ENCODE measurements around the gene RAI1. TPM values are rescaled to one million over a fixed set of nuclear protein-coding genes. Genes with fewer than 3 reads are reported as not detected.
"Not testable (repeated sequence)": the region's sequence is repeated elsewhere in the genome, so short reads cannot be mapped to it uniquely, and the experiment has no call there.

RAI1 gene
- total RNA-seq, 1 experiment from 2014 or later = 8.8 TPM

GRCh38 chr17:17663160-17664063 is 17.8 kb upstream of the RAI1 start:
- DNase-seq (ENCODE audit: low spot score) = peak; percentile 94

GRCh38 chr17:17664064-17664452 is 17.2 kb upstream of the RAI1 start:
- DNase-seq (ENCODE audit: low spot score) = no peak

- DNase-seq (ENCODE audit: low spot score) = no peak
Observed at GRCh38 chr17:17665255-17665654, 16.0 kb upstream of the RAI1 start.

DNA sequence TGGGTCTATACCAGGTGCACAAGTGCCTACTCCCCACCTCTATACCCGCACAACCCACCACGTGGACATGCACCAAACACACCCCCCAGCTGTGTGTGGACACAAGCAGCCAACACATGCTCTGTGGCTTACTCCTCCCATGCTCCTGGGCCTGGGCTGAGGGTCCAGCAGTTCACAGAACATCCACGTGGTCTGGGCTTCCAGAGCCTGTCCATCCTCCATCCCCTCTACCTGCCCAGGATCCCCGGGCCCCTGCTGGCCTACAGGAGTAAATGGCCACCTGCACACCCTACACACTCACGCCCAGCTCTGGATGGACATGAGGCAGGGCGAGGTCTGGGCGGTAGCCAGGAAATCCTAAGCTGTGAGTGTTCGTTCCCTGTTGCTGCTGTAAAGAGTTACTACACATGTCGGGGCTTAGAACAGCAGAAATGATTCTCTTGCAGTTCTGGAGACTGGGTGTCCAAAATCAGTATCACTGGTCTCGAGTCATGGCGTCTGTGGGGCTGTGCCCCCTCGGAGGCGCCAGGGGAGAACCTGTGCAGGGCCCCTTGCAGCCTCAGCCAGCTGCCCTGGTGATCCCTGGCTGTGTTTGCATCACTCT is 15.0 kb upstream of the RAI1 start:
- peak; percentile 75 for DNase-seq (ENCODE audit: low spot score)

DNA sequence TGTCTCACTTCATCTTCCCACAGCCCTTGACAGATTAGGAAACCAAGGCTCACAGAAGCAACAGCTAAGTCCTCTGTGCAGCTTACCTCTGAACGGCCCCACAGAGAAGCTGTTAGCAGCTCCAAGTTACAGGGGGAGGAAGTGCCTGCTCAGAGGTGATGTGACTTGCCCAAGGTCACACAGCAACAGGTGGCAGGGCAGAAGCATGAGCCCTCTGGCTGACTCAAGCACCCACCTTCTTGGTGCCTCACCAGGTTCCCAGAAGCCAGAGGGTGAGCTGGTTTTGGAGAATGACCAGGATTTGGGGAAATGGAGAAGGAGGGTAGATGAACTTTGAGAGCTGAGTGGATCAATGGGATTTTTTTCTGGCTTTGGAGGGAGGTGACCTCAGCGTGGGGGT is 14.0 kb upstream of the RAI1 start:
- DNase-seq (ENCODE audit: low spot score) = no peak

DNA sequence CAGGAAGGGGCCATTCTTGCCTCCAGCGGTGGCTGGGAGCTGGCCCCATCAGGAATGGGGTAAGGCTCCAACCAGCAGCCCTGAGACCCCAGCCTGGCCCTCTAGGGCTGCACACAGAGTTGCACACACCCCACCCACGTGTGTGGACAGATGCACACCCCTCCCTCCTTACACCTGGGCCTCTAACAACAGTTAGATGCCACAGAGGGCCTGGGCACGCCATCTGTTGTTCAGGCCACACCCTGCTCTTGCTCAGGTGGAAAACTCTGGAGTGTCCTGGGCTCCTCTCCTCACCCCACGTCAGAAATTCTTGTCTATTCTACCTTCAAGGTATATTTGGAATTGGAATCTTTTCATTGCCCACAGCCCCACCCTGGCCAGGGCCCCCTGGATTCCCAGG is 13.3 kb upstream of the RAI1 start:
- DNase-seq (ENCODE audit: low spot score) = no peak

- DNase-seq (ENCODE audit: low spot score) = no peak
Observed at GRCh38 chr17:17668358-17668757, 12.9 kb upstream of the RAI1 start.

- DNase-seq (ENCODE audit: low spot score) = peak; percentile 27
Observed at GRCh38 chr17:17668775-17669579, 12.3 kb upstream of the RAI1 start.

DNA sequence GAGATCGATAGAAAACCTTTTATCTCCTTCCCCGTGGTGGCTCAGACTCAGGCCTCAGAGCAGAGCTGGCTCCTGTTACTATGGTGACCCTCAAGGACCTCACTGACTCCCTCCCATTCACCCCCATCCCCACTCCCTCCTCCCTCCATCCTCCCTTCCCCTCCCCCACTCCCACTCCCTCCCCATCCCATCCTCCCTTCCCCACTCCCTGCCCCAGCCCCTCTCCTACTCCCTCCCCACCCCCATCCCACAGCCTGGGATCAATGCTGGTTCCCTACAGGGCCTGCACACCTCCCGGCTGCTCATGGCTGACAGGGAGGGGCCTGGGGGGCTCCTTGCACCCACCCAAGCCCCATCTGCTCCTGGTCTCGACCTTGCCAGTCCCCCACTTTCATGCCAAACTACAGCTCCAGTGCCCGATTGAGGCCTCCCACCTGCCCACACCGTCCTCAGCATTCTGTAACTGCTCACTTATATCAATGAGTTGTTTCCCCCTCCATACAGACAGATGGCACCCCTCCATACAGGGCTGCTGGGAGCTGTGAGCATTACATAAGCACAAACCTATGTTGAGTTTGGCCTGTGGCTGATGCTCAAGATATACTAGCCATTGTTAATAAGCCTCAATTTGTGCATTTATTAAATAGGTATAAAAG is 11.6 kb upstream of the RAI1 start:
- no peak for DNase-seq (ENCODE audit: low spot score)

DNA sequence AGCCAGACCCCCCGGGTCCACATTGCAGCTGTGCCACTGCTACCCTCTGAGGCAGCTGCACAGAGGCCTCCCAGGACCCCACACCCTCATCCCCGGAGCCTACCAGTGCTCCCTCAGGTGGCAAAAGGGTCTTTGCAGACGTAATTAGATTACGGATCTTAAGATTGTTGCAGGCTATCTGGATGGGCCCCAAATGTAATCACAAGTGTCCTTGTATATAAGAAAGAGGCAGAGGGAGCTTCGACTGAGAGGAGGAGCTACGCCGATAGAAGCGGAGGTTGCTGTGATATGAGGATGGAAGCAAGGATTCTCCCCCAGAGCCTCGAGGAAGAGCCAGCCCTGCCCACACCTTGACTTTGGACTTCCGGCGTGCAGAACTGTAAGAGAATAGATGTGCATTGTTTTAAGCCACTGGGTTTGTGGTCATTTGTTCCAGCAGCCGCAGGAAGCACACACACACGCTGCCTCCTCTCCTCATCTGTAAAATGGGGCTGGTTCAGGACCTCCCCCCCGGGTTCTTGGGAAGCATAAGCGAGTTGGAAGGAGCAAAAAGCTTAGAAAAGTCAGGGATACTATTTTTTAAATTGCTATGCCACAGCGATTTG is 10.5 kb upstream of the RAI1 start:
- no peak for DNase-seq (ENCODE audit: low spot score)

DNA sequence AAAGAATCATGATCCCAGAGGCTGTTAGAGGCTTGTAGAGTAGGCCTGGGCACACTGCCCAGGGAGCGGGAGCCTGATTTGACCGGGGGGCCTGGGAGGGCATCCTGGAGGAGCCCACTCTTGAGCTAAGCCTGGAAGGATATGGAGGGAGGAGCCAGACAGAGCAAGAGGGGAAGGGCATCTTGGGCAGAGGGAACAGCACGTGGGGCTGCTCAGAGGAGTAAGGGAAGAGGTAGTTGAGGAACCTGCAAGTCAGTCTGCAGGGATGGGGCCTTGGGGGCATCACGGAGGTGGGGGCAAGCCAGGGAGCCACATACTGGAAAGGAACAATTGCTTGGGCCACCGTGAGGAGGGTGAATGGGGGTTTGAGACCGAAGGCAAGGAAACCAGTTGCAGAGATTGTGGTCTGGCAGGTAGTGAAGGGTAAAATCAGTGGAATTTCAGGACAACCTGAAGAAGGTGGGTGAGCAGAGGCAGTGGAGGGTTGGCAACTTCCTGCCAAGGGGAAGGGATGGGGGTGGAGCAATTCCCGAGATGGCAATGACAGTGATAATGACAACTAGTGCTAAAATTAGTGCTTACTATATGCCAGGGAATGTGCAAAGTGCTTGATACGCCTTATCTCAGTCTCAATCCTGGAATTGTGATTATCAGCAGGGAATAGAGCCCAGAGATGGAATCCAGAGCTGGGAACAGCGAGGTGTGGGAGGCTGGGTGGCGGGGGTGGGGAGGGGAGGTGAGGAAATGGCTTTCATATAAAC is 9.7 kb upstream of the RAI1 start:
- peak; percentile 34 for DNase-seq (ENCODE audit: low spot score)

DNA sequence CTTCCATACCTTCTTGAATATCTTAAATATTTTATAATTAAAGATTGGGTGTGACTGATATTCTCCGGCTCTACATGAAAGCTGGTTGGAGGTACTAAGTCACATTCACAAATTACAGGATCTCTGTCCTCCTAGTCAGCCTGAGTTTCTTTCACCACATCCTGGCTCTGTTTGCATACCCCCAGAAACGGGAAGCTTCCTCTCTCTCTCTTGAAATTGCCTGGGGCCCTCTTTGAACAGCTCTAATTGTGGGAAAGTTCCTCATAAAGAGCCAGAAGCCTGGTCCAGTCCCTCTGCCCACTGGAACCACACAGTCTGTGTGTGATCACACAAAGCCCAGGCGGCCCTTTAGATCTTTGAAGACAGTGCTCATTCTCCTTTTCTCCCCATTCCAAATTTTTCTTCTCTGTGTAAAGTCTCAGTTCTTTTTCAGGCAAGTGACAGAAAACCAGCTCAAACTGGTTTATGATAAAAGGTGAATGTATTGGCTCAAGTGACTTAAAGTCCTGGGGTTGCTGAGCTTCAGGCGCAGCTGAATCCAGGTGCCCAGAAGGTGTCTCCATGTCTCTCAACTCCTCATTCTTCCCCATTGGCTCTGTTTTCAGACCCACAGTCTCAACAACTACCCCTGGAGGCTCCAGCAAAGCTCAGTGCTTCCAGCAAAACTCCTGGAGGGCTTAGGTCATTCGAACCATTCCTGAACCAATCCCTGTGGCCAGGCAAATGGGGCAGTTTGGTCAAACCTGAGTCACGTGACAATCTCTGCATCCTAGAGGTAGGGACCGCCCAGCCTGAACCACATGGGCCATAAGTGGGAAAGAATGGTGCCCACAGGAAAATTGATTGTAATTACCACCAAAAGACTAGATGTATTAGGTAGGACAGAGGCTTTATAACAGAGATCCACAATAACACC is 8.5 kb upstream of the RAI1 start:
- DNase-seq (ENCODE audit: low spot score) = peak; percentile 38

GRCh38 chr17:17675416-17675815 is 5.8 kb upstream of the RAI1 start:
- DNase-seq (ENCODE audit: low spot score) = no peak

DNA sequence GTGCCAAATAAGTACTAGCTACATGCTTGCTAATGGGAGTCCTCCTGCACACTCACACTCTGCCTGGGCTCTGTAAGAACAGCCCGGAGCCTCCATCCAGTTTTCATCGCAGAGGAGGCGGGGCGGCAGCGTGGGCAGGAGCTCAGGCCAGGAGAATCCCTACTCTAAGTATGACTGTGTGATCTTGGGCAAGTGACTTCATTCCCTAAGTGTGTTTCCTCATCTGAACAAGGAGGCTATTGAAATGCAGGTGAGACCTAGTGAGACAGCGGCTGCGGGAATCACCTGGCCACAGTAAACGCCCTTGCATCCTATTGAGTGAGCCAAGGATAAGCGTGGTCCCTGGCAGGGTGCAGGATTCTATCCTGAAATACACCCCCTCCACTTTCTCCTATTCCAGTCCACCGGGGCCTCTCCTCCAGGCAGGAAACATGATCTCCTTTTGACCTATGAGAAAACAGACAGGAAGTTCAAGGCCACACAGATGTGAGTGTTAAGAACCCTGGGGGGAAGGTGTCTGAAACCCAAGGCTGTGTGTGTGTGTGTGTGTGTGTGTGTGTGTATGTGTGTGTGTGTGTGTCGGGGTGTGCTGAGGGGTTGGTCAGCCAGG is 5.2 kb upstream of the RAI1 start:
- no peak for DNase-seq (ENCODE audit: low spot score)

- no peak for DNase-seq (ENCODE audit: low spot score)
Observed at GRCh38 chr17:17676752-17677151, 4.5 kb upstream of the RAI1 start.

DNA sequence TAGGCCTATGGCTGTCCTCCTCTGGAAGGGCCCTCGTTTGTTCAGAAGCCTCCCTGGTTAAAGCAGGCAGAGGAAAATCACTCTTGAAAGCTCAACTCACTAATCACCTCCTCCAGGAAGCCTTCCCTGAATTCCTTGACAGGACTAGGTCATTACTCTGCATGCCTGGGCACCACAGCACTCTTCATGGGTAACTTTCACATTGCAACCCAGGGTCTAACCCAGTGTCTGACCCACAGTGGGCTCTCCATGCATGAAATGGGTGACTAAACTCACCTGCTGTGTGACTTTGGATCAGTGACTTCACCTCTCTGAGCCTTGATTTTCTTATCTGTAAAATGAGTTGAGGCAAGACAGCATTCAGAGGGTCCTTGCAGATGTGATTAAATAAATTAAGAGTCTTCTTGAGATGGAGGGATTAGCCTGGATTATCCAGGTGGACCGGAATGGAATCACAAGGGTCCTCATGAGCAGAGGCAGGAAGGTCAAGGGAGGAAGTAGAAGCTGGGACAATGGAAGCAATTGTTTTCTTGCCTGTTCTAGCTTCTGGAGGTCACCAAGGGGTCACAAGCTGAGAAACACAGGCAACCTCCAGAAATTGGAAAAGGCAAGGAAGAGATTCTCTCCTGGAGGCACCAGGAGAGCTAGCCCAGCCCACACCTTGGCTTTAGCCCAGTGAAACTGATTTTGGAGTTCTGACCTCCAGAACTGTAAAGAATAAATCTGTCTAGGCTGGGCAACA is 3.8 kb upstream of the RAI1 start:
- DNase-seq (ENCODE audit: low spot score) = no peak

DNA sequence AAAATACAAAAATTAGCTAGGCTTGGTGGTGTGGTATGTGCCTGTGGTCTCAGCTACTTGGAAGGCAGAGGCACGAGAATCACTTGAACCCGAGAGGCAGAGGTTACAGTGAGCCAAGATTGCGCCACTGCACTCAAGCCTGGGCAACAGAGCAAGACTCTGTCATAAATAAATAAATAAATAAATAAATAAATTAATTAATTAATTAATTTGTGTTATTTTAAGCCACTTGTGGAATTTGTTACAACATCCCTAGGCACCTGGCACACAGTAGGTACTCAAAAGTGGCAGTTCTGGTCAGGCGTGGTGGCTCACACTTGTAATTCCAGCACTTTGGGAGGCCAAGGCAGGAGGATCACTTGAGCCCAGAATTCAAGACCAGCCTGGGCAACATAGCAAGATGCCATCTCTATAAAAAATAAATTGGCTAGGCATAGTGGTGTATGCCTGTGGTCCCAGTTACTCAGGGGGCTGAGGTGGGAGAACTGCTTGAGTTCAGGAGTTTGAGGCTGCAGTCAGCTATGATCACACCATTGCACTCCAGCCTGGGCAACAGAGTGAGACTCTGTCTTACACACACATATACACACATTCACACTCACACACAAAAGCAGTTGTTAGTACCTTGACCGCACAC is 3.1 kb upstream of the RAI1 start:
- not testable (repeated sequence) for DNase-seq (ENCODE audit: low spot score)

DNA sequence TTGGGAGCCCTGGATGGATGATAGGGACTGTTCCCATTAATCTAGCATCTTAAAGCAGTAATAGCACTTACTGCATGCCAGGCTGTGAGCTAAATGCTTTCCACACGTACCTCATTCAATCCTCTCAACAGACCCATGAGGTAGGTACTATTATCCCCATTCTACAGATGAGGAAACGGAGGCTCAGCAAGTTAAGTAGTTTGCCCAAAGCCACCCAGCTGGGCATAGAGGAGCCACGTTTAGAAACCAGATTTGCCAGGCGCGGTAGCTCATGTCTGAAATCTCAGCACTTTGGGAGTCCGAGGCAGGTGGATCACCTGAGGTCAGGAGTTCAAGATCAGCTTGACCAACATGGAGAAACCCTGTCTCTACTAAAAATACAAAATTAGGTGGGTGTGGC is 2.0 kb upstream of the RAI1 start:
- no peak for DNase-seq (ENCODE audit: low spot score)
